NOMO-1 treated with DMSO at 0.1 percent for 48 hours (cell line): ENCODE data around the gene OSBPL2.

Source experiments
- DNase-seq: peaks from one replicate; lab custom pipeline; 2025; ENCODE audit not compliant: unreplicated experiment; lab: John Stamatoyannopoulos, UW

The OSBPL2 gene

GRCh38 chr20:62237801-62238568 lies at the start of gene OSBPL2:
Gene OSBPL2 (plus strand): TSS chr20:62238521. CDS start chr20:62256185, 17,664 bp downstream.
- peak; percentile 94 for DNase-seq

- no peak for DNase-seq
Measured at GRCh38 chr20:62190639-62191411, 47.5 kb upstream of the OSBPL2 start.

- DNase-seq: no peak
Measured at GRCh38 chr20:62191781-62192559, 46.4 kb upstream of the OSBPL2 start.

- no peak for DNase-seq
Measured at GRCh38 chr20:62192635-62193034, 45.7 kb upstream of the OSBPL2 start.

GRCh38 chr20:62193079-62194025 lies 45.0 kb upstream of the OSBPL2 start:
- DNase-seq: no peak

- DNase-seq: no peak
Measured at GRCh38 chr20:62195075-62195405, 43.3 kb upstream of the OSBPL2 start.

GRCh38 chr20:62195736-62196135 lies 42.6 kb upstream of the OSBPL2 start:
- DNase-seq: no peak

- no peak for DNase-seq
Measured at GRCh38 chr20:62196286-62196685, 42.0 kb upstream of the OSBPL2 start.

GRCh38 chr20:62197311-62197710 lies 41.0 kb upstream of the OSBPL2 start:
- no peak for DNase-seq

- DNase-seq: no peak
Measured at GRCh38 chr20:62197801-62198200, 40.5 kb upstream of the OSBPL2 start.

- DNase-seq: no peak
Measured at GRCh38 chr20:62198496-62198895, 39.8 kb upstream of the OSBPL2 start.

- DNase-seq: no peak
Measured at GRCh38 chr20:62198931-62199330, 39.4 kb upstream of the OSBPL2 start.

GRCh38 chr20:62200491-62201172 lies 37.7 kb upstream of the OSBPL2 start:
- no peak for DNase-seq

GRCh38 chr20:62201173-62202082 lies 36.9 kb upstream of the OSBPL2 start:
- DNase-seq: no peak

- DNase-seq: no peak
Measured at GRCh38 chr20:62202083-62202395, 36.3 kb upstream of the OSBPL2 start.

- DNase-seq: no peak
Measured at GRCh38 chr20:62202676-62203377, 35.5 kb upstream of the OSBPL2 start.

GRCh38 chr20:62203378-62204030 lies 34.8 kb upstream of the OSBPL2 start:
- DNase-seq: no peak
